WTC11 (cell line): Measurements from ENCODE around the gene SRPRB. TPM values are rescaled to one million over a fixed set of nuclear protein-coding genes. Genes with fewer than 3 reads are reported as not detected.

ENCODE experiments used
- ATAC-seq: fragments of 200-7000 bp; cut with Tn5 transposase; 2 replicates; pipeline ENCODE4 v1.10.0; 2021; ENCODE audit warnings: mild to moderate bottlenecking, moderate library complexity
- CTCF ChIA-PET: fragments of 300-600 bp; sonication (Branson Sonifier 250); formaldehyde crosslinking; loops from one replicate; lab custom pipeline; 2021; ENCODE audit warnings: antibody characterized with exemption; lab: Charles Lee
- POLR2A ChIA-PET: fragments of 350-600 bp; sonication (Branson Sonifier 250); formaldehyde crosslinking; loops from one replicate; lab custom pipeline; 2021; ENCODE audit warnings: antibody characterized with exemption; lab: Charles Lee
- DNase-seq: peaks from one replicate; pipeline ENCODE4 v3.0.0; 2021; ENCODE audit warnings: low spot score
- H3K27ac Mint-ChIP-seq: 2 replicates; pipeline ENCODE4 v1.8.0; 2021; ENCODE audit warnings: mixed read lengths
- H3K27me3 Mint-ChIP-seq: 2 replicates; pipeline ENCODE4 v1.8.0; 2021; ENCODE audit warnings: low read depth, mild to moderate bottlenecking, moderate library complexity, mixed read lengths
- H3K36me3 Mint-ChIP-seq: 2 replicates; pipeline ENCODE4 v1.8.0; 2021; ENCODE audit warnings: mixed read lengths
- H3K4me1 Mint-ChIP-seq: 2 replicates; pipeline ENCODE4 v1.8.0; 2022; ENCODE audit warnings: mixed read lengths
- H3K4me3 Mint-ChIP-seq: 2 replicates; pipeline ENCODE4 v1.8.0; 2021; ENCODE audit warnings: mild to moderate bottlenecking, moderate library complexity, mixed read lengths
- H3K9me3 Mint-ChIP-seq: 2 replicates; pipeline ENCODE4 v1.8.0; 2021; ENCODE audit warnings: mixed read lengths
- CREB1 ChIP-seq: sonication (generic); formaldehyde crosslinking; IDR thresholded peaks from 2 replicates; pipeline ENCODE4 v1.8.0; 2023; ENCODE audit warnings: mild to moderate bottlenecking, missing genetic modification reagents
- FOXP1 ChIP-seq: sonication (generic); formaldehyde crosslinking; IDR thresholded peaks from 2 replicates; pipeline ENCODE4 v1.8.0; 2022; ENCODE audit warnings: missing genetic modification reagents, mild to moderate bottlenecking, moderate library complexity, borderline replicate concordance
- GABPB1 ChIP-seq: sonication (generic); formaldehyde crosslinking; IDR thresholded peaks from 2 replicates; pipeline ENCODE4 v1.8.1; 2023; ENCODE audit warnings: mild to moderate bottlenecking, missing genetic modification reagents
- MXD4 ChIP-seq: fragments of 250-450 bp; sonication (Bioruptor Pico); IDR thresholded peaks from 2 replicates; pipeline ENCODE4 v1.8.0; 2021; ENCODE audit warnings: mild to moderate bottlenecking, moderate library complexity, borderline replicate concordance
- MYBL2 ChIP-seq: sonication (generic); formaldehyde crosslinking; IDR thresholded peaks from 2 replicates; pipeline ENCODE4 v1.8.1; 2023; ENCODE audit warnings: mild to moderate bottlenecking, moderate library complexity, missing genetic modification reagents
- NFYB ChIP-seq: sonication (generic); formaldehyde crosslinking; conservative IDR thresholded peaks from 2 replicates; pipeline ENCODE4 v1.8.0; 2022; ENCODE audit warnings: low read depth, missing genetic modification reagents
- NR1H2 ChIP-seq: sonication (generic); formaldehyde crosslinking; IDR thresholded peaks from 2 replicates; pipeline ENCODE4 v1.9.0; 2021; ENCODE audit warnings: mild to moderate bottlenecking, moderate library complexity, missing genetic modification reagents
- RELA ChIP-seq: sonication (generic); formaldehyde crosslinking; IDR thresholded peaks from 2 replicates; pipeline ENCODE4 v1.8.1; 2022; ENCODE audit warnings: missing genetic modification reagents, mild to moderate bottlenecking, borderline replicate concordance
- ZNF121 ChIP-seq: sonication (generic); formaldehyde crosslinking; IDR thresholded peaks from 2 replicates; pipeline ENCODE4 v1.8.0; 2023; ENCODE audit warnings: missing genetic modification reagents
- ZNF138 ChIP-seq: sonication (generic); formaldehyde crosslinking; conservative IDR thresholded peaks from 2 replicates; pipeline ENCODE4 v1.8.1; 2022; ENCODE audit warnings: mild to moderate bottlenecking, moderate library complexity, missing genetic modification reagents
- ZNF263 ChIP-seq: sonication (generic); formaldehyde crosslinking; IDR thresholded peaks from 2 replicates; pipeline ENCODE4 v1.8.1; 2022; ENCODE audit warnings: low read depth, mild to moderate bottlenecking, moderate library complexity, missing genetic modification reagents
- ZNF423 ChIP-seq: fragments of 250-450 bp; sonication (Bioruptor Pico); IDR thresholded peaks from 2 replicates; pipeline ENCODE4 v2.1.2; 2022; ENCODE audit warnings: mild to moderate bottlenecking, moderate library complexity
- ZNF512 ChIP-seq: sonication (generic); formaldehyde crosslinking; IDR thresholded peaks from 2 replicates; pipeline ENCODE4 v1.8.1; 2022; ENCODE audit warnings: missing genetic modification reagents, borderline replicate concordance
- ZNF532 ChIP-seq: fragments of 250-450 bp; sonication (Bioruptor Pico); IDR thresholded peaks from 2 replicates; pipeline ENCODE4 v1.9.0; 2021; ENCODE audit warnings: mild to moderate bottlenecking, borderline replicate concordance
- total RNA-seq: library from RNA; stranded (reverse); gene quantifications from 3 replicates; pipeline ENCODE4 v1.2.3, GENCODE V29; 2021
- TF ChIP-seq, protein P1 (sequence below): sonication (generic); formaldehyde crosslinking; IDR thresholded peaks from 2 replicates; pipeline ENCODE4 v1.8.0; 2023; ENCODE audit warnings: missing genetic modification reagents, mild to moderate bottlenecking, borderline replicate concordance
- TF ChIP-seq, protein P2 (sequence below): fragments of 250-450 bp; sonication (Bioruptor Pico); conservative IDR thresholded peaks from 2 replicates; pipeline ENCODE4 v1.9.0; 2021; ENCODE audit warnings: mild to moderate bottlenecking
- TF ChIP-seq, protein P3 (sequence below): sonication (generic); formaldehyde crosslinking; IDR thresholded peaks from 2 replicates; pipeline ENCODE4 v1.8.1; 2022; ENCODE audit warnings: mild to moderate bottlenecking, missing genetic modification reagents, moderate library complexity, borderline replicate concordance

The SRPRB gene
- total RNA-seq, 1 experiment from 2014 or later: 40.9 TPM

- TF ChIP-seq FOXP1 (CRISPR knock-in tag) (no peak), ZNF121 (CRISPR knock-in tag) (no peak), ZNF423 (CRISPR knock-in tag) (no peak), NFYB (no peak), CREB1 (CRISPR knock-in tag) (no peak), ZNF512 (CRISPR knock-in tag) (no peak), GABPB1 (CRISPR knock-in tag) (no peak), RELA (CRISPR knock-in tag) (no peak), MXD4 (no peak), MYBL2 (CRISPR knock-in tag) (no peak), NR1H2 (no peak), ZNF532 (CRISPR knock-in tag) (no peak), ZNF263 (no peak), ZNF138 (no peak)
- TF ChIP-seq, protein P1, sequence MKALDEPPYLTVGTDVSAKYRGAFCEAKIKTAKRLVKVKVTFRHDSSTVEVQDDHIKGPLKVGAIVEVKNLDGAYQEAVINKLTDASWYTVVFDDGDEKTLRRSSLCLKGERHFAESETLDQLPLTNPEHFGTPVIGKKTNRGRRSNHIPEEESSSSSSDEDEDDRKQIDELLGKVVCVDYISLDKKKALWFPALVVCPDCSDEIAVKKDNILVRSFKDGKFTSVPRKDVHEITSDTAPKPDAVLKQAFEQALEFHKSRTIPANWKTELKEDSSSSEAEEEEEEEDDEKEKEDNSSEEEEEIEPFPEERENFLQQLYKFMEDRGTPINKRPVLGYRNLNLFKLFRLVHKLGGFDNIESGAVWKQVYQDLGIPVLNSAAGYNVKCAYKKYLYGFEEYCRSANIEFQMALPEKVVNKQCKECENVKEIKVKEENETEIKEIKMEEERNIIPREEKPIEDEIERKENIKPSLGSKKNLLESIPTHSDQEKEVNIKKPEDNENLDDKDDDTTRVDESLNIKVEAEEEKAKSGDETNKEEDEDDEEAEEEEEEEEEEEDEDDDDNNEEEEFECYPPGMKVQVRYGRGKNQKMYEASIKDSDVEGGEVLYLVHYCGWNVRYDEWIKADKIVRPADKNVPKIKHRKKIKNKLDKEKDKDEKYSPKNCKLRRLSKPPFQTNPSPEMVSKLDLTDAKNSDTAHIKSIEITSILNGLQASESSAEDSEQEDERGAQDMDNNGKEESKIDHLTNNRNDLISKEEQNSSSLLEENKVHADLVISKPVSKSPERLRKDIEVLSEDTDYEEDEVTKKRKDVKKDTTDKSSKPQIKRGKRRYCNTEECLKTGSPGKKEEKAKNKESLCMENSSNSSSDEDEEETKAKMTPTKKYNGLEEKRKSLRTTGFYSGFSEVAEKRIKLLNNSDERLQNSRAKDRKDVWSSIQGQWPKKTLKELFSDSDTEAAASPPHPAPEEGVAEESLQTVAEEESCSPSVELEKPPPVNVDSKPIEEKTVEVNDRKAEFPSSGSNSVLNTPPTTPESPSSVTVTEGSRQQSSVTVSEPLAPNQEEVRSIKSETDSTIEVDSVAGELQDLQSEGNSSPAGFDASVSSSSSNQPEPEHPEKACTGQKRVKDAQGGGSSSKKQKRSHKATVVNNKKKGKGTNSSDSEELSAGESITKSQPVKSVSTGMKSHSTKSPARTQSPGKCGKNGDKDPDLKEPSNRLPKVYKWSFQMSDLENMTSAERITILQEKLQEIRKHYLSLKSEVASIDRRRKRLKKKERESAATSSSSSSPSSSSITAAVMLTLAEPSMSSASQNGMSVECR: no peak
- TF ChIP-seq, protein P2, sequence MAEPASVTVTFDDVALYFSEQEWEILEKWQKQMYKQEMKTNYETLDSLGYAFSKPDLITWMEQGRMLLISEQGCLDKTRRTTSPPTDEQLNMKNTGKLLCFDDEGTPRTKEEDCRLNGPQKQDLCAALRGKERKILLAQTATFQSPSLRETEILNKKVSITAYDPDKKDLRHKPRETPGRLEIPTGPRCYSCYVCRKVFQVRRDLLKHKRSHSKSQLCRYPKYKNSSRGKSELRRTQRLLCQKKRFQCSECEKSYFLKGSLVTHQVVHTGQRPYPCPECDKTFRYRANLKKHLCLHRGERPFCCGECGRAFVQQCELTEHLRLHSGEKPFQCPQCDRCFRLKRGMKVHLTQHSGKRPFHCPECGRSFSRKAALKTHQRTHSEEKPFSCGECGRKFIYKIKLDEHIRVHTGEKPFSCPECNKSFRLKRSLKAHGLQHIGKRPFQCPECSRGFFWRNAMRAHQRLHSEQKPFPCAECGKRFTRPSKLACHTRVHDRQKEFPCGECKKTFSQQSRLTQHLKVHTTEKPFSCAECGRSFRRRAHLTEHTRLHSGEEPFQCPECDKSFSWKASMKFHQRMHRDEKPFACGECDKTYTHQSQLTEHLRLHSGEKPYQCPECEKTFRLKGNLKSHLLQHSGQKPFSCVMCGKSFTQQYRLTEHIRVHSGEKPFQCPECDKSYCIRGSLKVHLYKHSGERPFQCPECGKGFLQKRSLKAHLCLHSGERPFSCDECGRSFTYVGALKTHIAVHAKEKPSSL (CRISPR knock-in tag): no peak
- TF ChIP-seq, protein P3, sequence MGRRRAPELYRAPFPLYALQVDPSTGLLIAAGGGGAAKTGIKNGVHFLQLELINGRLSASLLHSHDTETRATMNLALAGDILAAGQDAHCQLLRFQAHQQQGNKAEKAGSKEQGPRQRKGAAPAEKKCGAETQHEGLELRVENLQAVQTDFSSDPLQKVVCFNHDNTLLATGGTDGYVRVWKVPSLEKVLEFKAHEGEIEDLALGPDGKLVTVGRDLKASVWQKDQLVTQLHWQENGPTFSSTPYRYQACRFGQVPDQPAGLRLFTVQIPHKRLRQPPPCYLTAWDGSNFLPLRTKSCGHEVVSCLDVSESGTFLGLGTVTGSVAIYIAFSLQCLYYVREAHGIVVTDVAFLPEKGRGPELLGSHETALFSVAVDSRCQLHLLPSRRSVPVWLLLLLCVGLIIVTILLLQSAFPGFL (CRISPR knock-in tag): no peak
- no peak overlapping the region for H3K4me3 Mint-ChIP-seq
- no peaks in the 10 kb centered on the region for H3K9me3 Mint-ChIP-seq
- ChIA-PET CTCF (no interaction called here), POLR2A (no interaction called here)
- H3K4me1 Mint-ChIP-seq: peaks cover 1% of the 10 kb centered on the region
- no peaks in the 10 kb centered on the region; the same call in 1 of the 2 replicates for H3K27me3 Mint-ChIP-seq
- no peak overlapping the region for H3K27ac Mint-ChIP-seq
- ATAC-seq (no peak), DNase-seq (no peak)
- H3K36me3 Mint-ChIP-seq: no peaks in the 10 kb centered on the region
Observed at GRCh38 chr3:133763797-133764683, 41.6 kb upstream of the SRPRB start.
